ENCODE measurements around the gene GJB6. TPM values are rescaled to one million over a fixed set of nuclear protein-coding genes. Genes with fewer than 3 reads are reported as not detected.

Gene GJB6
- 20.2 and 74.0 TPM in 2 replicates for total RNA-seq

DNA sequence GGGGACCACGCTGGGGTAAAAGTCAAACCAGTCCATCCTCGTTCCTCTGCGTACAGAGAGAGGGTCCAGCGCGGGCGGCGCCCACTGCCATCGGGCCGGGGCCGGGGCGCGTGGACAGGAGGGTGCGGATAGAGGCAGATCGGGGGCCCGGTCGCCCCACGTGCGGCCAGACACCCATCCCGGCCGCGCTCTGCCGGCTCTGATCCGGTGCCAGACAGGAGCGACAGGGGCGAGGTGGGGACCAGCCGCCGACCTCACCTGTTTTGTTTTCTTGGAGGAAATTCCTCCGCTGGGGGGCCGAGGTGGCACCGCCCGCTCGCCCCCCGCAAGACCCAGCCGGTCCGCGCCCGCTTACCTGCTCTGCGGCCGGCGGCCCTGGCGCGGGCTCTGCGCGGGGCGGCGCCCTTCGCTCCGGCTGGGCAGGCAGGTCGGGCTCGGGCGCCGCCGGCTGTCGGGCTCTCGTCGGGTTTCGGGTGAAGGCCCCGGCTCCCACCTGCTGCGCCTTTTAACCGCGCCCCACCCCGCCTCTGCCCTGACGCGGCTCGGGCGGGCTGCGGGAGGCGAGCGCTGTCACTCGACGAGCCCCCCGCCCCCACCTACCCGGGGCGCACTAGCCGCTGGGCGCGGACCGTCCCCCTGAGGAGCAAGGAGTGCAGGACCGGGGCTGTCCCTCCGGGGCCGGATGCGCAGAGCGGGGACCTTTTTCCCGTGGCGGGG is at the start of gene GJB6:
Gene GJB6 (minus strand): TSS at position 481 of the 717 bp plus-strand sequence. CDS start 8,839 bp downstream, outside the sequence.

DNA sequence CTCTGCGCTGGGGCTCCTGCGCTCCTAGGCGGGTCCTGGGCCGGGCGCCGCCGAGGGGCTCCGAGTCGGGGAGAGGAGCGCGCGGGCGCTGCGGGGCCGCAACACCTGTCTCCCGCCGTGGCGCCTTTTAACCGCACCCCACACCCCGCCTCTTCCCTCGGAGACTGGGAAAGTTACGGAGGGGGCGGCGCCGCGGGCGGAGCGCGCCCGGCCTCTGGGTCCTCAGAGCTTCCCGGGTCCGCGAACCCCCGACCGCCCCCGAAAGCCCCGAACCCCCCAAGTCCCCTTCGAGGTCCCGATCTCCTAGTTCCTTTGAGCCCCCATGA is 39.3 kb downstream of the GJB6 start, which contains the start of gene GJB2:
Gene GJB2 (minus strand): TSS at position 103 of the 326 bp plus-strand sequence. CDS start 3,357 bp downstream, outside the sequence.

Other genes starting within 250 kb of the GJB6 start
- under 0.01 and 0.43 TPM in 2 replicates for gene GJA3, start 71.3 kb downstream of the GJB6 start, total RNA-seq
- gene GJB2, start 39.4 kb downstream of the GJB6 start, total RNA-seq, result 153 and 672 TPM in 2 replicates

All from nasal cavity respiratory epithelium epithelial cell of viscerocranial mucosa (primary cell).